Stomach (tissue), 9 donors: ENCODE results near the gene NKTR. TPM values are rescaled to one million over a fixed set of nuclear protein-coding genes. Genes with fewer than 3 reads are reported as not detected.

ENCODE experiments used
- DNase-seq, 2 donors: peaks; one replicate each; pipeline versions ENCODE4 v3.0.0 to v3.0.0-alpha.2; 2013 to 2019
- H3K27ac ChIP-seq, 5 donors: fragments of 200-600 bp in 4 of 5; sonication (generic) in 4 of 5; one replicate each; pipeline ENCODE4 v1.5.1; 2013 to 2019; ENCODE audit warnings: mild to moderate bottlenecking in 1 of 5, moderate library complexity in 1 of 5
- H3K27me3 ChIP-seq, 3 donors: fragments of 200-600 bp; sonication (generic); one replicate each; pipeline ENCODE4 v1.5.1; 2017 to 2019; ENCODE audit warnings: mixed run types in 1 of 3
- H3K36me3 ChIP-seq, 4 donors: fragments of 200-600 bp; sonication (generic); 1 replicate in 3 of 4; 2 replicates in 1 of 4; pipeline ENCODE4 v1.5.1; 2016 to 2019
- H3K4me1 ChIP-seq, 4 donors: fragments of 200-600 bp; sonication (generic); one replicate each; pipeline ENCODE4 v1.5.1; 2016 to 2019
- H3K4me3 ChIP-seq, 4 donors: fragments of 200-600 bp; sonication (generic) in 3 of 4; one replicate each; pipeline ENCODE4 v1.5.1; 2016 to 2019; ENCODE audit warnings: mild to moderate bottlenecking in 1 of 4
- H3K9me3 ChIP-seq, 4 donors: fragments of 200-600 bp; sonication (generic); one replicate each; pipeline ENCODE4 v1.5.1; 2016 to 2019
- CTCF ChIP-seq, 7 experiments: fragments of 450-650 bp in 4 of 7; fragments of 200-600 bp in 3 of 7; sonication (generic) in 3 of 7; IDR thresholded peaks; one replicate each; pipeline ENCODE4 v1.5.1; 2016 to 2019; ENCODE audit warnings: antibody characterized with exemption in 7 of 7, control low read depth in 2 of 7, mild to moderate bottlenecking in 1 of 7
- EP300 ChIP-seq: sonication (generic); formaldehyde crosslinking; IDR thresholded peaks from one replicate; pipeline ENCODE4 v1.6.1; 2017; ENCODE audit warnings: antibody characterized with exemption
- POLR2A ChIP-seq, 4 donors: fragments of 450-650 bp; IDR thresholded peaks; one replicate each; pipeline ENCODE4 v1.6.1; 2016; ENCODE audit warnings: antibody characterized with exemption in 4 of 4, control low read depth in 2 of 4, mild to moderate bottlenecking in 1 of 4, moderate library complexity in 1 of 4
- POLR2AphosphoS5 ChIP-seq, 3 donors: sonication (generic); formaldehyde crosslinking; IDR thresholded peaks; one replicate each; pipeline ENCODE4 v1.6.1; 2016; ENCODE audit warnings: antibody characterized with exemption in 3 of 3
- WGBS, 5 donors: extraction: QIAGEN DNeasy Blood & Tissue Kit in 3 of 5; methylation state at CpG; one replicate each; pipeline versions ENCODE4 v1.1.5 to v1.1.7; 2013 to 2018; 5-methylcytosine and 5-hydroxymethylcytosine counted together
- intact Hi-C: fragments of 100-400 bp; cut with DNase I; formaldehyde crosslinking; loops from one replicate; pipeline ENCODE4 v1.15.1; 2023; ENCODE audit warnings: low total_unique reads
- polyA plus RNA-seq, 3 donors: library from polyadenylated mRNA; stranded (reverse); fragments of 200-250 nt; gene quantifications; one replicate each; pipeline ENCODE4 v1.2.3, GENCODE V29; 2013
- total RNA-seq, 5 donors: library from RNA; depleted of rRNA; stranded (reverse); fragments of >200 nt; gene quantifications; one replicate each; pipeline versions ENCODE4 v1.1.0 to v1.2.3, GENCODE V29; 2014 to 2016
- donor health status: healthy with polysubstance abuse.
- donor health status: Bipolar disorder and iron deficiency.
- donor health status: healthy.

Gene NKTR
- total and polyA plus RNA-seq, 8 donors: 3.8 to 488 (median 106) TPM

GRCh38 chr3:42582474-42583070 is 17.9 kb upstream of the NKTR start:
- no peak for TF ChIP-seq EP300
- no peak for TF ChIP-seq CTCF (IDR thresholded peaks at IDR 0.05)
- no peak for TF ChIP-seq POLR2A (IDR thresholded peaks at IDR 0.05)
- TF ChIP-seq POLR2AphosphoS5 (IDR thresholded peaks at IDR 0.05): no peak
- Histone ChIP-seq H3K4me1 (peaks cover 13 to 41% (median 27%) of the 10 kb centered on the region in 4 donors), H3K36me3 (peaks cover 0 to 3% (median 0%) of the 10 kb centered on the region in 4 donors), H3K27me3 (no peaks in the 10 kb centered on the region), H3K4me3 (peak overlapping the region; percentile 80 to 91 (median 84)), H3K9me3 (no peaks in the 10 kb centered on the region), H3K27ac (peak overlapping the region; percentile 90 to 96 (median 92))
- no peak for DNase-seq
- intact Hi-C loops: no loop called here
- 0 to 5% (median 3%) methylated on average over 3 of the region's 3 CpGs for WGBS, 5 donors

GRCh38 chr3:42588625-42589024 is 11.9 kb upstream of the NKTR start:
- peaks cover under 1 to 8% (median 4%) of the 10 kb centered on the region in 4 donors for H3K36me3 ChIP-seq
- H3K9me3 ChIP-seq: no peaks in the 10 kb centered on the region
- intact Hi-C loops: no loop called here
- H3K4me3 ChIP-seq: no peak overlapping the region
- TF ChIP-seq CTCF (IDR thresholded peaks at IDR 0.05) (no peak), POLR2A (IDR thresholded peaks at IDR 0.05) (no peak)
- H3K27me3 ChIP-seq: no peaks in the 10 kb centered on the region
- DNase-seq: no peak
- H3K4me1 ChIP-seq: peaks cover 17 to 33% (median 28%) of the 10 kb centered on the region in 4 donors
- no peak overlapping the region for H3K27ac ChIP-seq
- WGBS, 5 donors: 73 to 94% (median 82%) methylated on average over 5 of the region's 5 CpGs

- Histone ChIP-seq H3K27ac (peak overlapping the region in 4 of 5 donors; percentile 89 to 96 (median 92)), H3K27me3 (no peaks in the 10 kb centered on the region), H3K4me3 (peak overlapping the region in 2 of 4 donors; percentile 64 to 70), H3K4me1 (peaks cover 17 to 37% (median 28%) of the 10 kb centered on the region in 4 donors), H3K9me3 (no peaks in the 10 kb centered on the region), H3K36me3 (peaks cover 9 to 18% (median 13%) of the 10 kb centered on the region in 4 donors)
- peak in 1 of 2 donors; percentile 19 for DNase-seq
- WGBS, 5 donors: 88 to 96% (median 93%) methylated on average over 18 to 20 of the region's 20 CpGs
- intact Hi-C loops: no loop called here
- TF ChIP-seq POLR2A (IDR thresholded peaks at IDR 0.05): no peak
- no peak for TF ChIP-seq CTCF (IDR thresholded peaks at IDR 0.05)
- no peak for TF ChIP-seq EP300
- TF ChIP-seq POLR2AphosphoS5 (IDR thresholded peaks at IDR 0.05): no peak
Observed at GRCh38 chr3:42589382-42590109, 10.9 kb upstream of the NKTR start.

- peak overlapping the region; percentile 89 to 96 (median 90) for H3K27ac ChIP-seq
- peak in 1 of 2 donors; percentile 37 for DNase-seq
- WGBS, 5 donors: 3 to 7% (median 4%) methylated on average over 39 to 44 of the region's 44 CpGs
- no peaks in the 10 kb centered on the region for H3K9me3 ChIP-seq
- peaks cover 10 to 32% (median 24%) of the 10 kb centered on the region in 4 donors for H3K36me3 ChIP-seq
- peak overlapping the region; percentile 64 to 84 (median 72) for H3K4me3 ChIP-seq
- intact Hi-C loops: no loop called here
- no peak for TF ChIP-seq POLR2A (IDR thresholded peaks at IDR 0.05)
- no peak for TF ChIP-seq EP300
- no peak for TF ChIP-seq CTCF (IDR thresholded peaks at IDR 0.05)
- H3K27me3 ChIP-seq: no peaks in the 10 kb centered on the region
- H3K4me1 ChIP-seq: peaks cover 17 to 37% (median 28%) of the 10 kb centered on the region in 4 donors
Observed at GRCh38 chr3:42590989-42591756, 9.3 kb upstream of the NKTR start.
